ENCODE results near the gene PPM1D. TPM values are rescaled to one million over a fixed set of nuclear protein-coding genes. Genes with fewer than 3 reads are reported as not detected.

Gene PPM1D
- total RNA-seq, 1 experiment from 2014 or later, result 10.4 TPM

GRCh38 chr17:60555786-60556185, 44.2 kb upstream of the PPM1D start:
- Histone ChIP-seq H3K9me3 (ENCODE audit: insufficient read depth, low read depth) (no peaks in the 10 kb centered on the region), H3K4me1 (replicated peaks; ENCODE audit: insufficient read depth) (no peaks in the 10 kb centered on the region), H4K20me1 (ENCODE audit: insufficient read depth) (no peaks in the 10 kb centered on the region), H3K4me2 (no peak overlapping the region), H3K36me3 (ENCODE audit: low read depth) (no peaks in the 10 kb centered on the region), H3F3A (ENCODE audit: insufficient read depth, low read depth) (0 out of 2 replicates have a peak, but pooled peaks cover 12% of the 10 kb centered on the region), H3K4me3 (no peak overlapping the region), H3K27me3 (ENCODE audit: insufficient read depth, low read depth) (no peaks in the 10 kb centered on the region), H2AFZ (no peak overlapping the region), H3K27ac (no peak overlapping the region), H3K79me2 (ENCODE audit: low read depth) (no peaks in the 10 kb centered on the region), H3K9me2 (ENCODE audit: insufficient read depth) (no peaks in the 10 kb centered on the region)
- CTCF ChIA-PET, result no interaction called here
- POLR2A ChIA-PET (ENCODE audit: unreplicated experiment), result interaction anchor here (0.5 kb wide), 1 partner anchor 29 kb away, joined by 7 read pairs; no protein-coding TSS in a partner anchor
- BruUV-seq (replicated peaks), result no TSS peak
- TF ChIP-seq, protein P1, sequence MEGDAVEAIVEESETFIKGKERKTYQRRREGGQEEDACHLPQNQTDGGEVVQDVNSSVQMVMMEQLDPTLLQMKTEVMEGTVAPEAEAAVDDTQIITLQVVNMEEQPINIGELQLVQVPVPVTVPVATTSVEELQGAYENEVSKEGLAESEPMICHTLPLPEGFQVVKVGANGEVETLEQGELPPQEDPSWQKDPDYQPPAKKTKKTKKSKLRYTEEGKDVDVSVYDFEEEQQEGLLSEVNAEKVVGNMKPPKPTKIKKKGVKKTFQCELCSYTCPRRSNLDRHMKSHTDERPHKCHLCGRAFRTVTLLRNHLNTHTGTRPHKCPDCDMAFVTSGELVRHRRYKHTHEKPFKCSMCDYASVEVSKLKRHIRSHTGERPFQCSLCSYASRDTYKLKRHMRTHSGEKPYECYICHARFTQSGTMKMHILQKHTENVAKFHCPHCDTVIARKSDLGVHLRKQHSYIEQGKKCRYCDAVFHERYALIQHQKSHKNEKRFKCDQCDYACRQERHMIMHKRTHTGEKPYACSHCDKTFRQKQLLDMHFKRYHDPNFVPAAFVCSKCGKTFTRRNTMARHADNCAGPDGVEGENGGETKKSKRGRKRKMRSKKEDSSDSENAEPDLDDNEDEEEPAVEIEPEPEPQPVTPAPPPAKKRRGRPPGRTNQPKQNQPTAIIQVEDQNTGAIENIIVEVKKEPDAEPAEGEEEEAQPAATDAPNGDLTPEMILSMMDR (conservative IDR thresholded peaks at IDR 0.05), result no peak
- TF ChIP-seq EZH2 (IDR thresholded peaks at IDR 0.05; ENCODE audit: low read depth), result no peak
- intact Hi-C loops (cut with micrococcal nuclease; ENCODE audit: unreplicated experiment), result no loop called here
- no peak for DNase-seq

DNA sequence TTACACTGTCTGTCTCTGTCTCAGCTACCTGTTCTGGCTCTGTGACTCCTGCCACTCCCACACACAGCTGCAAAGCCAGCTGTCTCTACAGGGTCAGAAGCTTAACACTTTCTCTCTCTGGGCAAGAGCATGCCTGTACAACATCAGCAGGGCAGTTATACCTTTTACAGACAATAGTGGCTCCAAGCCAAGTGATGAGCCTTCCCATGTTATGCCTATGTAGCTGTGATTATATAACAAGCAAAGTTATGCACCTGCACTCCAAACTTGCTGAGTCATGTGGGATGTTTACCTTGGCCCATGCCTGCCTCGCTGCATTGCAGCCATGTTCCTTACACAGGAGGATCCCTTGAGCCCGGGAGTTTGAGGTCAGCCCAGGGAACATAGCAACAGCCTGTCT, 42.2 kb upstream of the PPM1D start:
- BruUV-seq (replicated peaks), result no TSS peak
- no peaks in the 10 kb centered on the region for H3K4me1 ChIP-seq (replicated peaks; ENCODE audit: insufficient read depth)
- H3K4me2 ChIP-seq, result no peak overlapping the region
- H3K79me2 ChIP-seq (ENCODE audit: low read depth), result no peaks in the 10 kb centered on the region
- H3K27ac ChIP-seq, result no peak overlapping the region
- H3F3A ChIP-seq (ENCODE audit: insufficient read depth, low read depth), result 0 out of 2 replicates have a peak, but pooled peaks cover 12% of the 10 kb centered on the region
- H3K9me2 ChIP-seq (ENCODE audit: insufficient read depth), result no peaks in the 10 kb centered on the region
- H3K9me3 ChIP-seq (ENCODE audit: insufficient read depth, low read depth), result no peaks in the 10 kb centered on the region
- DNase-seq, result no peak
- ChIA-PET POLR2A (ENCODE audit: unreplicated experiment) (interaction anchor here (0.6 kb wide), 1 partner anchor 58 kb away, joined by 3 read pairs; no protein-coding TSS in a partner anchor), CTCF (no interaction called here)
- no peak overlapping the region for H2AFZ ChIP-seq
- H3K27me3 ChIP-seq (ENCODE audit: insufficient read depth, low read depth), result no peaks in the 10 kb centered on the region
- H4K20me1 ChIP-seq (ENCODE audit: insufficient read depth), result no peaks in the 10 kb centered on the region
- H3K4me3 ChIP-seq, result no peak overlapping the region
- no peaks in the 10 kb centered on the region for H3K36me3 ChIP-seq (ENCODE audit: low read depth)
- intact Hi-C loops (cut with micrococcal nuclease; ENCODE audit: unreplicated experiment), result no loop called here
- TF ChIP-seq, protein P1 (conservative IDR thresholded peaks at IDR 0.05), result no peak
- TF ChIP-seq EZH2 (IDR thresholded peaks at IDR 0.05; ENCODE audit: low read depth), result no peak

DNA sequence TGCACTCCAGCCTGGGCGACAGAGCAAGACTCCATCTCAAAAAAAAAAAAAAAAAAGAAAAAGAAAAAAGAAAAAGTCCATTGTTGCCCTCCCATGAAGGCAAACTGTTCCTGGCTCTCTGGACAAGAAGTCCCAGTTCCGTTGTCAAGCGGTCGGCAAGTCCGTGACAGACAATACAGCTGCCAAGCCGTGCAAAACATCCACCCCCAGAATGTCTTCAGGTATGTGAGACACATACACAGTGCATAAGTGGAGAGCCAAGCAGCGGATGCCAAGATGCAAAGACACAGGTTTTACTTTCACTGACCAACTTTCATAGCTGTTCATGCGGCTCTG, 40.4 kb upstream of the PPM1D start:
- Histone ChIP-seq H2AFZ (no peak overlapping the region), H3K9me3 (ENCODE audit: insufficient read depth, low read depth) (no peaks in the 10 kb centered on the region), H3K79me2 (ENCODE audit: low read depth) (no peaks in the 10 kb centered on the region), H3K4me2 (no peak overlapping the region), H3K36me3 (ENCODE audit: low read depth) (no peaks in the 10 kb centered on the region), H3K27me3 (ENCODE audit: insufficient read depth, low read depth) (no peaks in the 10 kb centered on the region), H3K4me3 (no peak overlapping the region), H3K27ac (no peak overlapping the region), H3K9me2 (ENCODE audit: insufficient read depth) (no peaks in the 10 kb centered on the region), H3F3A (ENCODE audit: insufficient read depth, low read depth) (0 out of 2 replicates have a peak, but pooled peaks cover 6% of the 10 kb centered on the region), H4K20me1 (ENCODE audit: insufficient read depth) (no peaks in the 10 kb centered on the region), H3K4me1 (replicated peaks; ENCODE audit: insufficient read depth) (no peaks in the 10 kb centered on the region; the same call in 1 of the 2 replicates)
- intact Hi-C loops (cut with micrococcal nuclease; ENCODE audit: unreplicated experiment), result no loop called here
- CTCF ChIA-PET, result no interaction called here
- no peak for DNase-seq
- POLR2A ChIA-PET (ENCODE audit: unreplicated experiment), result no interaction called here
- no peak for TF ChIP-seq EZH2 (IDR thresholded peaks at IDR 0.05; ENCODE audit: low read depth)
- TF ChIP-seq, protein P1 (conservative IDR thresholded peaks at IDR 0.05), result no peak
- BruUV-seq (replicated peaks), result no TSS peak

Data from PC-9 (cell line).